ENCODE results near the gene PNKD.

DNA sequence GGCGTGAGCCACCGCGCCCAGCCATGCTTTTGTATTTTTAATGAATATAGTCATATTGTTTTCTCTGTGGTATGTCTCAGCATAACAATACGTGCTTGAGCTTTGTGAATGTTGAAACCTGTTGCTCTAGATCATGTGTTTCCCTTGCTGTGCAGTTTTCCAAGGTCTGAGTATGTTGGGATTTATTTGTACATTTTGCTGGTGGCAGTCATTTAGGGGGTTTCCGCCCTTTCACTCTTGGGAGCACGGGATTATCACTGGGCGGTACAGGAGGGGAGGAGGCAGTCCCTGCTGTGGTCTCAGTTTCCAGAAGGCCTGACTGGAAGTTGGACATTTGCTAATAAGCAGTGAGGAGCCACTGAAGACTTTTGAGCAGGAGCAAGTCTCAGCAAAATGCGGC is 61.4 kb downstream of the PNKD start:
- TF ChIP-seq CTCF (IDR thresholded peaks at IDR 0.05; ENCODE audit: low read depth, low read length), result no peak
- TF ChIP-seq EZH2phosphoT487 (IDR thresholded peaks at IDR 0.05; ENCODE audit: low read depth), result no peak
